CD4-positive, alpha-beta T cell (primary cell): ENCODE data around the gene KMT2B. TPM values are rescaled to one million over a fixed set of nuclear protein-coding genes. Genes with fewer than 3 reads are reported as not detected.
"Not testable (repeated sequence)": the region's sequence is repeated elsewhere in the genome, so short reads cannot be mapped to it uniquely, and the experiment has no call there.

Experiments
- ATAC-seq: fragments of 200-7000 bp; cut with Tn5 transposase; one replicate; pipeline ENCODE4 v1.10.0; 2022; ENCODE audit warnings: mild to moderate bottlenecking; ENCODE audit not compliant: poor library complexity
- CTCF ChIA-PET: fragments of 350-600 bp; sonication (Branson Sonifier 250); formaldehyde crosslinking; loops from one replicate; lab custom pipeline; 2021; ENCODE audit warnings: antibody characterized with exemption, inconsistent platforms; lab: Charles Lee
- POLR2A ChIA-PET: fragments of 350-600 bp; sonication (Branson Sonifier 250); formaldehyde crosslinking; loops from one replicate; lab custom pipeline; 2021; ENCODE audit warnings: antibody characterized with exemption, inconsistent platforms; lab: Charles Lee
- DNase-seq, 14 experiments: peaks; one replicate each; pipeline ENCODE4 v3.0.0-alpha.2; 2013 to 2020; ENCODE audit warnings: mixed read lengths in 2 of 14
- H3K27ac ChIP-seq, 2 donors: one replicate each; pipeline versions ENCODE4 v1.5.1 to v1.7.0; 2013; ENCODE audit warnings: low read length in 2 of 2, low read depth in 1 of 2, mild to moderate bottlenecking in 1 of 2
- H3K27me3 ChIP-seq, 2 experiments: 1 replicate in 1 of 2; 2 replicates in 1 of 2; pipeline versions ENCODE4 v1.6.1 to v1.7.0; 2013; ENCODE audit warnings: low read length in 2 of 2, control low read depth in 1 of 2, mild to moderate bottlenecking in 1 of 2, moderate library complexity in 1 of 2; ENCODE audit not compliant: insufficient read depth in 2 of 2, control insufficient read depth in 1 of 2
- H3K36me3 ChIP-seq: one replicate; pipeline ENCODE4 v1.6.1; 2013; ENCODE audit warnings: low read length, control low read depth; ENCODE audit not compliant: insufficient read depth
- H3K4me1 ChIP-seq: one replicate; pipeline ENCODE4 v1.6.1; 2013; ENCODE audit warnings: low read length, control low read depth; ENCODE audit not compliant: insufficient read depth
- H3K4me3 ChIP-seq: one replicate; pipeline ENCODE4 v1.5.1; 2013; ENCODE audit warnings: mild to moderate bottlenecking, low read length, moderate library complexity
- H3K9me3 ChIP-seq, 2 experiments: 1 replicate in 1 of 2; 2 replicates in 1 of 2; pipeline versions ENCODE4 v1.6.1 to v1.7.0; 2013; ENCODE audit warnings: low read length in 2 of 2, mild to moderate bottlenecking in 2 of 2, control low read depth in 1 of 2, moderate library complexity in 1 of 2; ENCODE audit not compliant: control insufficient read depth in 1 of 2, insufficient read depth in 1 of 2
- H3K27ac Mint-ChIP-seq: one replicate; pipeline ENCODE4 v1.8.0; 2020; ENCODE audit warnings: mixed read lengths
- H3K27me3 Mint-ChIP-seq: one replicate; pipeline ENCODE4 v1.8.0; 2021; ENCODE audit warnings: mixed read lengths
- H3K36me3 Mint-ChIP-seq: one replicate; pipeline ENCODE4 v1.8.0; 2021; ENCODE audit warnings: low read depth, mixed read lengths
- H3K4me1 Mint-ChIP-seq: one replicate; pipeline ENCODE4 v1.8.0; 2021; ENCODE audit warnings: low read depth, mixed read lengths
- H3K4me3 Mint-ChIP-seq: one replicate; pipeline ENCODE4 v1.8.0; 2020; ENCODE audit warnings: mild to moderate bottlenecking, mixed read lengths
- H3K9me3 Mint-ChIP-seq: one replicate; pipeline ENCODE4 v1.8.0; 2020; ENCODE audit warnings: mixed read lengths
- CTCF ChIP-seq: fragments of 200-600 bp; IDR thresholded peaks from one replicate; pipeline ENCODE4 v1.8.0; 2022; ENCODE audit warnings: antibody characterized with exemption, mild to moderate bottlenecking
- intact Hi-C, 2 experiments: fragments of 100-400 bp; cut with DNase I in 1 of 2; cut with micrococcal nuclease in 1 of 2; formaldehyde crosslinking; loops; one replicate each; pipeline versions ENCODE4 v1.15.1 to v1.9.0; 2023 to 2025; cut with DNase I, micrococcal nuclease
- total RNA-seq, 174 experiments: library from RNA in 2 of 174; stranded (reverse) in 2 of 174; gene quantifications; one replicate each; pipeline ENCODE4 v1.2.3 and lab custom pipeline; 2021 to 2026

The KMT2B gene
- total RNA-seq, 2 experiments from 2014 or later = 59.4 to 59.7 TPM

GRCh38 chr19:35673121-35673804 is 44.5 kb upstream of the KMT2B start:
- Mint-ChIP-seq H3K4me1 (peaks cover 10% of the 10 kb centered on the region), H3K27ac (no peak overlapping the region), H3K27me3 (peaks cover 29% of the 10 kb centered on the region), H3K4me3 (peak overlapping the region; percentile 65), H3K36me3 (no peaks in the 10 kb centered on the region), H3K9me3 (no peaks in the 10 kb centered on the region)
- no peaks in the 10 kb centered on the region for H3K36me3 ChIP-seq
- ChIA-PET POLR2A (interaction anchor here (1.1 to 1.9 kb wide), 2 partner anchors 25 to 30 kb away, joined by 6 to 7 read pairs; partner anchors contain the start of gene COX6B1), CTCF (interaction anchor here (0.6 kb wide), 1 partner anchor 21 kb away, joined by 4 read pairs; no protein-coding TSS in a partner anchor)
- H3K9me3 ChIP-seq = no peaks in the 10 kb centered on the region
- H3K27me3 ChIP-seq = peaks cover 11 to 13% of the 10 kb centered on the region in 2 experiments
- H3K27ac ChIP-seq = no peak overlapping the region
- DNase-seq = peak in 12 of 14 experiments; percentile 7 to 69 (median 17)
- intact Hi-C loops = loop anchor here in 1 of 2 experiments (10.0 kb wide), 1 partner anchor 108 kb away; the partner anchor contains the start of gene ATP4A
- H3K4me1 ChIP-seq = peaks cover 12% of the 10 kb centered on the region
- ATAC-seq = peak; percentile 79
- TF ChIP-seq CTCF = no peak
- peak overlapping the region; percentile 57 for H3K4me3 ChIP-seq

- H3K4me1 Mint-ChIP-seq = peaks cover 10% of the 10 kb centered on the region
- H3K9me3 ChIP-seq = no peaks in the 10 kb centered on the region
- H3K27ac ChIP-seq = no peak overlapping the region
- ChIA-PET CTCF (no interaction called here), POLR2A (no interaction called here)
- DNase-seq (no peak), ATAC-seq (no peak)
- H3K27me3 ChIP-seq = peaks cover 5 to 9% of the 10 kb centered on the region in 2 experiments
- intact Hi-C loops = loop anchor here in 1 of 2 experiments (10.0 kb wide), 1 partner anchor 111 kb away; the partner anchor contains the start of gene ATP4A
- no peak overlapping the region for H3K4me3 ChIP-seq
- no peaks in the 10 kb centered on the region for H3K36me3 ChIP-seq
- no peaks in the 10 kb centered on the region for H3K36me3 Mint-ChIP-seq
- H3K27me3 Mint-ChIP-seq = peaks cover 22% of the 10 kb centered on the region
- H3K27ac Mint-ChIP-seq = no peak overlapping the region
- H3K4me1 ChIP-seq = peaks cover 12% of the 10 kb centered on the region
- no peak for TF ChIP-seq CTCF
- no peak overlapping the region for H3K4me3 Mint-ChIP-seq
- no peaks in the 10 kb centered on the region for H3K9me3 Mint-ChIP-seq
These were observed 42.1 kb upstream of the KMT2B start for GRCh38 chr19:35675589-35676140.

GRCh38 chr19:35689836-35690235 is 28.0 kb upstream of the KMT2B start:
- no peaks in the 10 kb centered on the region for H3K9me3 ChIP-seq
- no peak for ATAC-seq
- no peaks in the 10 kb centered on the region for H3K9me3 Mint-ChIP-seq
- H3K4me1 ChIP-seq = peaks cover 5% of the 10 kb centered on the region
- TF ChIP-seq CTCF = no peak
- CTCF ChIA-PET = interaction anchor here (0.7 kb wide), 1 partner anchor 1042 kb away, joined by 3 read pairs; no protein-coding TSS in a partner anchor
- intact Hi-C loops = loop anchor here (5.0 kb wide), 1 partner anchor 67 kb away; the partner anchor contains the start of genes HSPB6 (in 2 of the 2) and PROSER3 (in 2 of the 2)
- no peak overlapping the region for H3K4me3 ChIP-seq
- POLR2A ChIA-PET = no interaction called here
- no peaks in the 10 kb centered on the region for H3K36me3 Mint-ChIP-seq
- no peaks in the 10 kb centered on the region for H3K36me3 ChIP-seq
- H3K27me3 Mint-ChIP-seq = no peaks in the 10 kb centered on the region
- H3K4me3 Mint-ChIP-seq = no peak overlapping the region
- H3K27me3 ChIP-seq = no peaks in the 10 kb centered on the region
- no peak overlapping the region for H3K27ac Mint-ChIP-seq
- no peaks in the 10 kb centered on the region for H3K4me1 Mint-ChIP-seq
- no peak for DNase-seq
- no peak overlapping the region for H3K27ac ChIP-seq

- H3K9me3 Mint-ChIP-seq, H3K4me1 Mint-ChIP-seq, H3K4me3 ChIP-seq, H3K36me3 Mint-ChIP-seq, H3K27me3 ChIP-seq, H3K4me3 Mint-ChIP-seq, H3K27me3 Mint-ChIP-seq, H3K9me3 ChIP-seq, H3K27ac ChIP-seq, DNase-seq, CTCF ChIA-PET, H3K36me3 ChIP-seq, H3K27ac Mint-ChIP-seq, POLR2A ChIA-PET, ATAC-seq, H3K4me1 ChIP-seq: not testable (repeated sequence)
- intact Hi-C loops = loop anchor here (5.0 kb wide), 1 partner anchor 66 kb away; the partner anchor contains the start of genes HSPB6 (in 2 of the 2) and PROSER3 (in 2 of the 2)
These were observed 26.7 kb upstream of the KMT2B start for GRCh38 chr19:35691106-35691505.
